H1 (cell line): ENCODE data around the gene FREM1. TPM values are rescaled to one million over a fixed set of nuclear protein-coding genes. Genes with fewer than 3 reads are reported as not detected.

Experiments used
- CTCF ChIA-PET: fragments of 300-600 bp; sonication (Branson Sonifier 250); formaldehyde crosslinking; loops from one replicate; lab custom pipeline; 2021; ENCODE audit not compliant: partially characterized antibody; lab: Charles Lee
- POLR2A ChIA-PET: fragments of 300-600 bp; sonication (Branson Sonifier 250); formaldehyde crosslinking; loops from one replicate; lab custom pipeline; 2021; ENCODE audit warnings: inconsistent platforms; ENCODE audit not compliant: partially characterized antibody; lab: Charles Lee
- DNase-seq, 2 experiments: peaks; one replicate each; pipeline versions ENCODE4 v3.0.0 to v3.0.0-alpha.2; 2010 to 2022; ENCODE audit warnings: low spot score in 2 of 2, low read depth in 1 of 2, mixed read lengths in 1 of 2
- FAIRE-seq: peaks from 2 replicates; lab custom pipeline; 2011; peaks lifted over from hg19 to GRCh38; lab: Jason Lieb, UNC
- H2AFZ ChIP-seq: 2 replicates; pipeline ENCODE4 v1.8.1; 2012; ENCODE audit warnings: low read length, inconsistent platforms
- H2AK5ac ChIP-seq: 2 replicates; pipeline ENCODE4 v1.6.1; 2013; ENCODE audit warnings: low read depth, low read length
- H2BK120ac ChIP-seq: replicated peaks from 2 replicates; pipeline ENCODE3; 2013; ENCODE audit warnings: low read depth, low read length, inconsistent platforms
- H2BK12ac ChIP-seq: 2 replicates; pipeline ENCODE4 v1.6.1; 2013; ENCODE audit warnings: low read depth, low read length
- H2BK15ac ChIP-seq: 2 replicates; pipeline ENCODE4 v1.6.1; 2013; ENCODE audit warnings: low read length
- H2BK20ac ChIP-seq: 2 replicates; pipeline ENCODE4 v1.6.1; 2013; ENCODE audit warnings: low read length
- H2BK5ac ChIP-seq: 2 replicates; pipeline ENCODE4 v1.6.1; 2013; ENCODE audit warnings: low read depth, low read length
- H3K14ac ChIP-seq: 2 replicates; pipeline ENCODE4 v1.6.1; 2013; ENCODE audit warnings: inconsistent platforms; ENCODE audit not compliant: insufficient read length
- H3K18ac ChIP-seq: 2 replicates; pipeline ENCODE4 v1.6.1; 2013; ENCODE audit warnings: low read length; ENCODE audit errors: extremely low read depth
- H3K23ac ChIP-seq: 2 replicates; pipeline ENCODE4 v1.6.1; 2013; ENCODE audit warnings: inconsistent platforms; ENCODE audit not compliant: insufficient read length
- H3K23me2 ChIP-seq: 2 replicates; pipeline ENCODE4 v1.6.1; 2013; ENCODE audit warnings: low read depth, low read length
- H3K27ac ChIP-seq: 2 replicates; pipeline ENCODE4 v1.6.1; 2011; ENCODE audit warnings: low read depth, low read length, inconsistent platforms
- H3K27me3 ChIP-seq, 4 experiments: replicated peaks in 1 of 4; 1 replicate in 1 of 4; 2 replicates in 3 of 4; pipeline versions ENCODE4 v1.6.1 to v1.8.1; 2011 to 2013; ENCODE audit warnings: low read length in 3 of 4, mild to moderate bottlenecking in 3 of 4, inconsistent platforms in 2 of 4, mixed read lengths in 2 of 4, moderate library complexity in 1 of 4; ENCODE audit not compliant: control insufficient read depth in 3 of 4, insufficient read depth in 3 of 4; ENCODE audit errors: extremely low read depth in 1 of 4
- H3K36me3 ChIP-seq, 4 experiments: 2 replicates each; pipeline versions ENCODE4 v1.6.1 to v1.8.1; 2011 to 2013; ENCODE audit warnings: mild to moderate bottlenecking in 4 of 4, low read length in 3 of 4, moderate library complexity in 2 of 4, control low read depth in 1 of 4, inconsistent platforms in 1 of 4; ENCODE audit not compliant: insufficient read depth in 4 of 4, control insufficient read depth in 2 of 4
- H3K4ac ChIP-seq: replicated peaks from 2 replicates; pipeline ENCODE3; 2013; ENCODE audit warnings: low read length, low read depth, mixed read lengths, inconsistent platforms; ENCODE audit not compliant: insufficient read length
- H3K4me1 ChIP-seq, 4 experiments: replicated peaks in 1 of 4; 1 replicate in 1 of 4; 2 replicates in 3 of 4; pipeline versions ENCODE4 v1.6.1 to v1.8.1; 2011 to 2013; ENCODE audit warnings: low read length in 3 of 4, inconsistent platforms in 2 of 4, mixed read lengths in 1 of 4; ENCODE audit not compliant: insufficient read depth in 4 of 4, control insufficient read depth in 3 of 4
- H3K4me2 ChIP-seq, 2 experiments: 2 replicates each; pipeline versions ENCODE4 v1.6.1 to v1.8.1; 2011 to 2013; ENCODE audit warnings: low read depth in 2 of 2, low read length in 2 of 2, control low read depth in 1 of 2, inconsistent platforms in 1 of 2, mild to moderate bottlenecking in 1 of 2; ENCODE audit not compliant: insufficient read depth in 1 of 2
- H3K4me3 ChIP-seq, 4 experiments: fragments of 200-600, 300-600 bp in 1 of 4; sonication (generic), shearing (Covaris generic), sonication (Bioruptor Twin) in 1 of 4; 2 replicates each; pipeline versions ENCODE4 v1.5.1 to v1.8.1; 2011 to 2016; ENCODE audit warnings: low read length in 4 of 4, low read depth in 3 of 4, control low read depth in 2 of 4, inconsistent platforms in 2 of 4, mild to moderate bottlenecking in 2 of 4, mixed read lengths in 1 of 4, moderate library complexity in 1 of 4; ENCODE audit not compliant: insufficient read depth in 2 of 4; ENCODE audit errors: extremely low read depth in 1 of 4
- H3K56ac ChIP-seq: replicated peaks from 2 replicates; pipeline ENCODE3; 2013; ENCODE audit warnings: low read depth, mild to moderate bottlenecking, mixed read lengths, low read length, inconsistent platforms; ENCODE audit not compliant: insufficient read length
- H3K79me1 ChIP-seq: 2 replicates; pipeline ENCODE4 v1.6.1; 2013; ENCODE audit warnings: low read depth, low read length, control low read depth
- H3K79me2 ChIP-seq, 2 experiments: 2 replicates each; pipeline versions ENCODE4 v1.6.1 to v1.8.1; 2012 to 2013; ENCODE audit warnings: low read length in 2 of 2, mild to moderate bottlenecking in 2 of 2, inconsistent platforms in 1 of 2; ENCODE audit not compliant: insufficient read depth in 2 of 2, control insufficient read depth in 1 of 2
- H3K9ac ChIP-seq, 4 experiments: replicated peaks in 1 of 4; 1 replicate in 1 of 4; 2 replicates in 3 of 4; pipeline versions ENCODE4 v1.6.1 to v1.8.1; 2011 to 2013; ENCODE audit warnings: low read depth in 3 of 4, low read length in 3 of 4, control low read depth in 2 of 4, mild to moderate bottlenecking in 2 of 4, moderate library complexity in 2 of 4, inconsistent platforms in 1 of 4; ENCODE audit errors: extremely low read depth in 1 of 4
- H3K9me3 ChIP-seq, 2 experiments: 2 replicates each; pipeline versions ENCODE4 v1.6.1 to v1.8.1; 2012 to 2013; ENCODE audit warnings: mild to moderate bottlenecking in 2 of 2, moderate library complexity in 2 of 2, control low read depth in 1 of 2, inconsistent platforms in 1 of 2, low read depth in 1 of 2, low read length in 1 of 2, mixed read lengths in 1 of 2; ENCODE audit not compliant: insufficient read depth in 2 of 2
- H4K20me1 ChIP-seq, 2 experiments: replicated peaks in 1 of 2; 2 replicates each; pipeline versions ENCODE3 to v1.8.1; 2011 to 2013; ENCODE audit warnings: inconsistent platforms in 2 of 2, low read length in 2 of 2, mild to moderate bottlenecking in 1 of 2; ENCODE audit not compliant: insufficient read depth in 2 of 2, control insufficient read depth in 1 of 2
- H4K5ac ChIP-seq: 2 replicates; pipeline ENCODE4 v1.6.1; 2013; ENCODE audit warnings: low read length, low read depth, mixed read lengths, inconsistent platforms; ENCODE audit not compliant: insufficient read length
- H4K8ac ChIP-seq: 2 replicates; pipeline ENCODE4 v1.8.0; 2013; ENCODE audit warnings: mild to moderate bottlenecking, moderate library complexity, low read length, inconsistent platforms; ENCODE audit not compliant: insufficient read depth; ENCODE audit errors: extremely low read depth
- H4K91ac ChIP-seq: replicated peaks from 2 replicates; pipeline ENCODE3; 2013; ENCODE audit warnings: low read length, mixed read lengths, inconsistent platforms; ENCODE audit not compliant: insufficient read length
- NANOG ChIP-seq: IDR thresholded peaks from 2 replicates; pipeline ENCODE4 v1.6.1; 2011; ENCODE audit warnings: low read length, low read depth, mild to moderate bottlenecking, inconsistent platforms; ENCODE audit not compliant: insufficient read depth, poor library complexity, severe bottlenecking
- WGBS, 2 experiments: shearing (Covaris generic) in 1 of 2; methylation state at CpG; one replicate each; pipeline versions ENCODE4 v1.1.6 to v1.1.7; 2013 to 2015; ENCODE audit warnings: low lambda C conversion rate in 2 of 2, mixed read lengths in 2 of 2, inconsistent platforms in 1 of 2, low coverage in 1 of 2, missing lambda C conversion rate in 1 of 2; ENCODE audit not compliant: insufficient replicate concordance in 2 of 2, insufficient coverage in 1 of 2, insufficient read length in 1 of 2; ENCODE audit errors: extremely low coverage in 1 of 2, missing lambda C conversion rate in 1 of 2; 5-methylcytosine and 5-hydroxymethylcytosine counted together
- polyA plus RNA-seq, 7 experiments: library from polyadenylated mRNA; depleted of rRNA in 3 of 7; stranded (reverse) in 5 of 7; unstranded in 2 of 7; fragments of >200 nt in 5 of 7; fragments of 200-250 nt in 2 of 7; gene quantifications; 1 replicate in 5 of 7; 2 replicates in 1 of 7; 4 replicates in 1 of 7; pipeline versions ENCODE4 v1.2.1 to v1.2.3, GENCODE V29; 2011 to 2013; ENCODE audit warnings: missing spikeins in 2 of 7, mixed read lengths in 2 of 7
- total RNA-seq: library from RNA; stranded (reverse); fragmentation: NEBNext Ultra II Directional; extraction: Animal tissue kit (Norgen Biotek cat#: 25700); gene quantifications from 2 replicates; pipeline ENCODE4 v1.2.1, GENCODE V29; 2021

The FREM1 gene
- total and polyA plus RNA-seq, 2 of the 8 experiments (the other 6 are each of a cell fraction or from before 2014, with no cell fraction given): 2.6 to 3.1 TPM

- no peak overlapping the region for H3K56ac ChIP-seq
- H2BK12ac ChIP-seq: no peak overlapping the region
- FAIRE-seq (no peak), DNase-seq (no peak)
- no peak overlapping the region for H3K9ac ChIP-seq
- H3K23ac ChIP-seq: no peak overlapping the region
- H2AFZ ChIP-seq: no peak overlapping the region
- no peak overlapping the region for H4K8ac ChIP-seq
- H3K27ac ChIP-seq: no peak overlapping the region
- H2BK5ac ChIP-seq: no peak overlapping the region
- H3K4me1 ChIP-seq: 0 out of 7 replicates have a peak, but pooled peaks cover 0 to 3% (median 0%) of the 10 kb centered on the region in 4 experiments
- no peak overlapping the region for H2BK120ac ChIP-seq
- H2BK20ac ChIP-seq: no peak overlapping the region
- no peak overlapping the region for H3K14ac ChIP-seq
- H3K4me3 ChIP-seq: no peak overlapping the region
- H3K23me2 ChIP-seq: no peaks in the 10 kb centered on the region
- H4K5ac ChIP-seq: no peak overlapping the region
- no peak overlapping the region for H2AK5ac ChIP-seq
- POLR2A ChIA-PET: no interaction called here
- H2BK15ac ChIP-seq: no peak overlapping the region
- 76% methylated on average over 3 of the region's 3 CpGs; no CpG with 5 or more reads in 1 of the 2 experiments for WGBS, 2 experiments
- H3K9me3 ChIP-seq: no peaks in the 10 kb centered on the region
- no peak overlapping the region for H4K91ac ChIP-seq
- no peaks in the 10 kb centered on the region for H3K27me3 ChIP-seq
- no peaks in the 10 kb centered on the region for H4K20me1 ChIP-seq
- no peak for TF ChIP-seq NANOG
- H3K36me3 ChIP-seq: no peaks in the 10 kb centered on the region
- H3K79me1 ChIP-seq: no peaks in the 10 kb centered on the region
- CTCF ChIA-PET: interaction anchor here (1.6 kb wide), 1 partner anchor 11 kb away, joined by 7 read pairs; no protein-coding TSS in a partner anchor
- H3K79me2 ChIP-seq: no peaks in the 10 kb centered on the region
- no peak overlapping the region for H3K18ac ChIP-seq
- H3K4ac ChIP-seq: no peak overlapping the region
- H3K4me2 ChIP-seq: no peak overlapping the region
Measured at GRCh38 chr9:14849296-14849695, 60.9 kb downstream of the FREM1 start.
